Activated naive CD4-positive, alpha-beta T cell treated with anti-CD3 and anti-CD28 coated beads, Interleukin-2, amount 50 U/mL, for 72 hours (primary cell): ENCODE measurements around the gene SPATA46. TPM values are rescaled to one million over a fixed set of nuclear protein-coding genes. Genes with fewer than 3 reads are reported as not detected.

Experiments
- ATAC-seq, 2 donors: fragments of 150-1000 bp; cut with Tn5 transposase; 2 replicates each; pipeline ENCODE4 v1.10.0; 2021; ENCODE audit warnings: mild to moderate bottlenecking in 2 of 2, moderate library complexity in 2 of 2
- DNase-seq, 2 donors: peaks; one replicate each; pipeline ENCODE4 v3.0.0; 2021 to 2022; ENCODE audit warnings: low spot score in 2 of 2
- H3K27ac Mint-ChIP-seq, 2 donors: one replicate each; pipeline ENCODE4 v1.8.0; 2022; ENCODE audit warnings: mild to moderate bottlenecking in 2 of 2, mixed read lengths in 2 of 2
- H3K36me3 Mint-ChIP-seq, 2 donors: one replicate each; pipeline ENCODE4 v1.8.0; 2022; ENCODE audit warnings: mixed read lengths in 2 of 2
- H3K9me3 Mint-ChIP-seq, 2 donors: one replicate each; pipeline ENCODE4 v1.8.0; 2022; ENCODE audit warnings: mixed read lengths in 2 of 2
- total RNA-seq, 2 donors: library from RNA; stranded (reverse); gene quantifications; one replicate each; pipeline ENCODE4 v1.2.3, GENCODE V29; 2022

Gene SPATA46
- total RNA-seq, 2 donors from 2014 or later = not detected

- Mint-ChIP-seq H3K27ac (no peak overlapping the region), H3K9me3 (no peaks in the 10 kb centered on the region), H3K36me3 (no peaks in the 10 kb centered on the region)
- DNase-seq (no peak), ATAC-seq (no peak)
Measured at GRCh38 chr1:162349635-162350330, 26.9 kb downstream of the SPATA46 start.

GRCh38 chr1:162347281-162347680, 29.4 kb downstream of the SPATA46 start:
- ATAC-seq (no peak), DNase-seq (no peak)
- Mint-ChIP-seq H3K36me3 (no peaks in the 10 kb centered on the region), H3K27ac (no peak overlapping the region), H3K9me3 (no peaks in the 10 kb centered on the region)

DNA sequence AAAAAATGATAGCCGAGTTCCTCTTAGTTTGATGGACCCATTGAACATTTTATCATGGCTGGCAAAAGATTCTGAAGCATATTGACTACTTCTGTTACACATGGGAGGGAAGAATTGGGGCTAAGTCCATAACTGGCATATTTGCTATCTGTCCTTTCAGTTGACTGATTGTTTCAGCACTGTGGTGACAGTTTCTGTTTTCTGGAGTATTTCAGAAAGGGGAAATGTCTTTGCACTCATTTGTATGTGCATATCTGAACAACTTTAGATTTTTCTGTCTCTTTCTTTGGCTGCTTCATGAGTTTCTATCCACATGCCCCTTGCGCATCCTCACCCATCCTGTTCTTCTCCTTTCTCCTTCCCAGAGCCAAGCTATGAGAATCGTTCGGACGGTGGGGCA, 33.2 kb downstream of the SPATA46 start:
- H3K27ac Mint-ChIP-seq = no peak overlapping the region
- H3K36me3 Mint-ChIP-seq = no peaks in the 10 kb centered on the region
- no peaks in the 10 kb centered on the region for H3K9me3 Mint-ChIP-seq
- ATAC-seq (no peak), DNase-seq (no peak)

DNA sequence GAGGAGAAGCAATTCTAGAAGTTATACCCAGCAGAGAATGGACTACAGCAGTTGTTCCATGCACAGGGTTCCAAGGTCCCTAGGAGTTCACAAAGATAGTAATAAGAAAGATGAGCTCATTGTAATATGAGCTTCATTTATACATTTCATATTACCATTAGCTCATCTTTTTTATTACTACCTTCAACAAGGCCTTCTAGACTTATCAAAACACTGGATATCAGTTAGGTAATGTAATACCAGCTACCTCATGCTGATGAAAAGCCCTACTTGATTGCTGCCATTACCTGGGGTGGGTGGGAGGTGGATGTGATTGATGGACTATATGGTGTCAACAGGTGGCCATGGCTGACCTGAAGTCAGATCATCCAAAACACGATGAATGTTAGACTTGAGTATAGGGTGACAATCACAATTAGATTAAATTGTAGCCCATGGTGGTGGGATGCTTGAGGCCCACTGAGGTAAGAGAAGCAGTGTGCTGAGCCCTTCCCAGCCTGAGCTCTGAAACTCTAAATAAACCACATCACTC, 34.1 kb downstream of the SPATA46 start:
- H3K36me3 Mint-ChIP-seq = no peaks in the 10 kb centered on the region
- ATAC-seq (no peak), DNase-seq (no peak)
- H3K9me3 Mint-ChIP-seq = no peaks in the 10 kb centered on the region
- H3K27ac Mint-ChIP-seq = no peak overlapping the region

- Mint-ChIP-seq H3K9me3 (no peaks in the 10 kb centered on the region), H3K27ac (no peak overlapping the region), H3K36me3 (no peaks in the 10 kb centered on the region)
- ATAC-seq (no peak), DNase-seq (no peak)
Measured at GRCh38 chr1:162336621-162337285, 39.9 kb downstream of the SPATA46 start.

DNA sequence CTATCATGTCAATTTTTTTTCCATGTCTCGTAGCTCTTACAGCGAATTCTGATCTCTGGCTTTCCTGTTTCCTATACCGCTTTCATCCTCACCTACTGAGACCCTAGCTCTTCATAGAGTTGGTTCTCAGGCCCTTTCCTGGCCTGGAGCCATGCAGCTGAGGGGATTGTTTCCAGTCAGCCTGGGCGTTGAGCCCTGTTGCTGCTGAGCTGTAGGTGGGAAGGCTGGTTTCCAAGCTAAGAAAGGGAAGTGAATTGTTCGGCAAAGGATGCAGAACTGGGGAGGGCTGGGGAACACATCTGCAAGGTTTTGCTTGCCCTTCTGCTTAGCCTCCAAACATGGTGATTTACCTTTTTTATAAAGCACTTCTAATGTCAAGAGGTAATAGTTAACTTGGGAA, 41.5 kb downstream of the SPATA46 start:
- Mint-ChIP-seq H3K36me3 (no peaks in the 10 kb centered on the region), H3K9me3 (no peaks in the 10 kb centered on the region), H3K27ac (no peak overlapping the region)
- DNase-seq (no peak), ATAC-seq (no peak)

- no peak for ATAC-seq
- no peak for DNase-seq
- Mint-ChIP-seq H3K9me3 (no peaks in the 10 kb centered on the region), H3K27ac (no peak overlapping the region), H3K36me3 (no peaks in the 10 kb centered on the region)
Measured at GRCh38 chr1:162333991-162334390, 42.7 kb downstream of the SPATA46 start.

DNA sequence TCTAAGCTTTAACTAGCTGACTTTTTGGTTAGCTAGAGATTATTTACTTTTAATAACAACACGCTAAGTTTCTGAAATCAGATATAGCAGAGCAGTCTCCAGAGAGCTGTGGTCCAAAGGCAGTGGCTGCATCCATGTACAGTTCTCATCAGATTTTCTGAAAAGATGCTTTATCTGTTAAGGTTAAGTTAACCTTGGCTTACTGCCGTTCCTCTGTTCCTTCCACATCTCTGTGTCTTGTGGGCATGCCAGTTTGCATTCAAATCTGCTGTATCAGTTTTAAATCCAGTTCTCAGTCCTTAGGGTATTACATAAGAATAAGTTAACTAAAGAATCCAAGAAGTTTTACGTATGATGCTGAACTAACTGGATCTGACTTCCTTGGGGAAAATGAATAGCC, 46.8 kb downstream of the SPATA46 start:
- Mint-ChIP-seq H3K36me3 (no peaks in the 10 kb centered on the region), H3K27ac (no peak overlapping the region), H3K9me3 (no peaks in the 10 kb centered on the region)
- DNase-seq = no peak
- ATAC-seq = no peak

GRCh38 chr1:162328512-162328911, 48.1 kb downstream of the SPATA46 start:
- DNase-seq = no peak
- H3K36me3 Mint-ChIP-seq = no peaks in the 10 kb centered on the region
- H3K27ac Mint-ChIP-seq = no peak overlapping the region
- ATAC-seq = no peak
- no peaks in the 10 kb centered on the region for H3K9me3 Mint-ChIP-seq

- DNase-seq = no peak
- Mint-ChIP-seq H3K36me3 (no peaks in the 10 kb centered on the region), H3K27ac (no peak overlapping the region), H3K9me3 (no peaks in the 10 kb centered on the region)
- no peak for ATAC-seq
Measured at GRCh38 chr1:162327788-162328165, 48.9 kb downstream of the SPATA46 start.

GRCh38 chr1:162327144-162327787, 49.4 kb downstream of the SPATA46 start:
- ATAC-seq (no peak), DNase-seq (no peak)
- Mint-ChIP-seq H3K9me3 (no peaks in the 10 kb centered on the region), H3K27ac (no peak overlapping the region), H3K36me3 (no peaks in the 10 kb centered on the region)

GRCh38 chr1:162326559-162326958, 50.1 kb downstream of the SPATA46 start:
- H3K36me3 Mint-ChIP-seq = no peaks in the 10 kb centered on the region
- DNase-seq (no peak), ATAC-seq (no peak)
- no peaks in the 10 kb centered on the region for H3K9me3 Mint-ChIP-seq
- H3K27ac Mint-ChIP-seq = no peak overlapping the region

DNA sequence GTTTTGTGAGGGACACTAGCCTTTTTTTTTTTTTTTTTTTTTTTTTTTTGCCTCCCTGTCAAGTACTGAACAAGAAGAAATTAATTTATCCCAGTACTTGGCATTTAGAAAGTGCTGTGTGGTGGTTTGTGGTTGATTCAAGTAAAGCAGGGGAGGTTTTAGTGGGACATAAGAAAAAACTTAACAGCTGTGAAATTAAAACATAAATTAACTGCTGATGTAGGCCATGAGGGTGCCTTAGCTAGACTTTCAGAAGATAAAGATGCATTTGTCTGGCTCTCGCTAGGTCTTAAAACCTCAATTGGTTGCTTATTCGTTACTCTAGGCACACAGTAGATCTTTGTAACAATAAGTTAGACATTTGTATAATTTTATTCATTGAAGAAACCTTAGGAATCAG, 52.3 kb downstream of the SPATA46 start:
- no peaks in the 10 kb centered on the region for H3K9me3 Mint-ChIP-seq
- no peaks in the 10 kb centered on the region for H3K36me3 Mint-ChIP-seq
- ATAC-seq (no peak), DNase-seq (no peak)
- H3K27ac Mint-ChIP-seq = no peak overlapping the region

Other genes starting within 250 kb of the SPATA46 start
- under 1 TPM; 0.14 TPM for gene C1orf226, start 4.9 kb upstream of the SPATA46 start, total RNA-seq
- gene SH2D1B, start 35.3 kb upstream of the SPATA46 start, total RNA-seq = under 1 TPM in 1 of 2 donors, not detected in 1; 0.18 TPM
- gene UHMK1, start 121.0 kb upstream of the SPATA46 start, total RNA-seq = 10 to 100 TPM; 45.6 to 51.8 TPM
- 10 to 100 TPM; 18.6 to 34.0 TPM for gene UAP1, start 184.9 kb upstream of the SPATA46 start, total RNA-seq